D341Med (cell line): ENCODE data around the gene RLBP1.

Experiments
- DNase-seq: peaks from one replicate; pipeline ENCODE4 v3.0.0; 2012; ENCODE audit warnings: low spot score

Gene RLBP1

GRCh38 chr15:89205991-89206585 is 15.3 kb downstream of the RLBP1 start:
- DNase-seq: no peak

GRCh38 chr15:89203705-89204273 is 17.6 kb downstream of the RLBP1 start:
- no peak for DNase-seq

DNA sequence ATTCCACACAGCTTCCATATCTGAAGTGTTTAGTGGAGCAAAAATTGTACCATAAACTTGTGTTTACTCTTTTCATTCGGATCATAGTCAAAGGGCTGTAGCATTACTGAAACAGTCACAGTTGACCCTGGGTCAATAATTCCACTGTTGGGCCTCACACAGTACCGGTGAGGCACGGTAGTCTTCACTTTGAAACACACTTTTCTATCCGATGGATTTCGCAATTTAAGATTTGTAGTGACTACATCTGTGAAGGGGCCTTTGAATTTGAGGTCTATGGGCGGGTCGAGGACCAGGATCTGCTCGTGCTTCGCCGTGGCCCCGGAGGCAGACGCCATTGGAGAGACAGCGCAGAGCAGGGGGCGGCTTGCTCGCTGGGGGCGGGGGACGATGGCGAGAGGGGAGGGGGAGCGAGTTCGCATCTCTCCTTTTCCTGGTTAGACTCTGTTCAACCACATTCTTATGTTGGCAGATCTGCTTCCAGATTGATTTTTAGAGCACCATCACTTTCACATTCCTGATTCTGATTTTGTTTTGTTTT is 19.8 kb downstream of the RLBP1 start:
- no peak for DNase-seq

DNA sequence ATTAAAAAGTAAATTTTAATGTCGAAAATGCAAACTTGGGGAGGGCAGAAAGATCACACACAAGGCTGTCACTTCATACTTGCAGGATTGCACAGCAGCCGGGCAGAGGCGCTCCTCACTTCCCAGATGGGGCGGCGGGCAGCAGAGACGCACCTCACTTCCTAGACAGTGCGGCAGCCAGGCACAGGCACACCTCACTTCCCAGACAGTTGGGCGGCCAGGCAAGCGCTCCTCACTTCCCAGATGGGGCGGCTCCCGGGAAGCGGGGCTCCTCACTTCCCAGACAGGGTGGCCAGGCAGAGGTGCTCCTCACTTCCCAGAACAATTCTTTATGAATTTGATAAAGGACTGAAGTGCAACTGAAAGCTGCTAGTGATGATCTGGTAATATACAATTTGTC is 21.2 kb downstream of the RLBP1 start:
- no peak for DNase-seq

- DNase-seq: no peak
These were observed 21.6 kb downstream of the RLBP1 start for GRCh38 chr15:89199746-89200145.

DNA sequence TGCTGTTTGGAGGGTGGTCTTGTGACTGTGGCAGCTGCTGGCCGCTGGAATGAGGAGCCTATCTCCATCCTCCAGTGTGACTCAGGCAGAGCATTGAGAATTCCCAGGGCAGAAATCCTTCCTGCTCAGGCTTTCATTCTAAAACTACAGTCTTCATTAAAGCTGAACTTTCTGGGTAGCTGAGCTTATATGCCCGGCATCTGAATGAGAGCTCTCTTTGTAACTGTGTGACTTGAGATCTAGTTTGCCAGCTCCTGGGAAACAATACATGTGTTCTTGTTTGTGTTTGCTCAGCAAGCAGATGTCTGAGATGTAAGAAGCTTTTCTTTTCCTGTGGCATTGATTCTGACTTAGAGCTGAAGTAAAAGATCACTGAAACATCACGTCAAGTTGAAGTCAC is 22.4 kb downstream of the RLBP1 start:
- DNase-seq: no peak

DNA sequence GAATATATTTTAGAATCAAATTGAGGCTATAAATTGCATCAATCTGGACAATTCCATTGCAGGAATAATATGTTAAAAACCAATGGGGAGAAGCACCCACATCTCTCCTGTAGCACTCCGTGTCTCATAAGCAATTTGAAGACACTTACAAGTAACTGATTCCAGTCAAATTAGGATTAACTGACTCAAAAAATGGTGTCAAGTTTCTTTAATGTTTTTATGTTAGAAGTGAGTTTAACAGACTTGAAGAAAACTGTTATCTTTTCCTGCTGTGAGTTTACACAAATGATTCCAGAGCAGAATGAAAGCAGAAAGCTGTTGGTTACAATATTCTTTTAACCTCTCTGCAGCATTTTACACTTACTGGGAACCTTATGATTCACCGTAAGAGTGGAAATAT is 23.2 kb downstream of the RLBP1 start:
- no peak for DNase-seq

GRCh38 chr15:89197503-89197971 is 23.8 kb downstream of the RLBP1 start:
- no peak for DNase-seq

GRCh38 chr15:89196994-89197393 is 24.4 kb downstream of the RLBP1 start:
- DNase-seq: no peak

- no peak for DNase-seq
These were observed 25.1 kb downstream of the RLBP1 start for GRCh38 chr15:89196241-89196640.

GRCh38 chr15:89195836-89196235 is 25.5 kb downstream of the RLBP1 start:
- no peak for DNase-seq

DNA sequence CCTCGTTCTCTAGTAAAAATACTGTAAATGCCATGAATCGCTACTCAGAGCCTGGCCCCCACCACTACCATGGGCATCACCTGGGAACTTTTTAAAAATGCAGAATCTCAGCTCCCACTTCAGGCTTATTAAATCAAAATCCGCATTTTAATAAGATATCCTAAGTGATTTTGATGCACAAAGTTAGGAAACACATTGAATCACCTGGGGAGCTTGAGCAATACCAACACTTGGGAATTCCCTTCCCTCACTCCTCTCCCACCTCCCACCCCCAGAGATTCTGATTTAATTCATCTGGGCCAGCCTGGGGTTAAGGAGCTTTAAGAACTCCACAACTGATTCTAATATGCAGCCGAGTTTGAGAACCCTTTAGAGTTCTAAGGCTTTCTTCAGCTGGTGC is 26.8 kb downstream of the RLBP1 start:
- DNase-seq: no peak

GRCh38 chr15:89192766-89193165 is 28.6 kb downstream of the RLBP1 start:
- no peak for DNase-seq

DNA sequence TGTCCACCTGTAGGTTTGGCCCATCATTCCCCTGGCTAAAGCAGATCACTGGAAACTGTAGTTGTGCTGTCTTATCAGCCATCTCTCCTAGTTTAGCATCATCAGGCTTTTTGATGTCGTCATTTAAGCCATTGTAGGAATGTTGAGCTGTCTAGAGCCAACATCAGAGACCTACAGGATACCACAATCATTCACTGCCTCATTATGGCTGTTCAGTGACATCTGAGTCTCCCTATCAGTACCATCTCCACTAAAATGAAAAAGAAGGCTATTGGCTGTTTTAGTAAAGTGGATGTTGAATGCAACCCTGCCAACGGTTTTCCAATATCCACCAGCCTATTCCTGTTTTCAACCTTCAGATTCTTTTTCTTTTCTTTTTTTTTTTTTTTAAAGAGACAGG is 29.2 kb downstream of the RLBP1 start:
- no peak for DNase-seq

DNA sequence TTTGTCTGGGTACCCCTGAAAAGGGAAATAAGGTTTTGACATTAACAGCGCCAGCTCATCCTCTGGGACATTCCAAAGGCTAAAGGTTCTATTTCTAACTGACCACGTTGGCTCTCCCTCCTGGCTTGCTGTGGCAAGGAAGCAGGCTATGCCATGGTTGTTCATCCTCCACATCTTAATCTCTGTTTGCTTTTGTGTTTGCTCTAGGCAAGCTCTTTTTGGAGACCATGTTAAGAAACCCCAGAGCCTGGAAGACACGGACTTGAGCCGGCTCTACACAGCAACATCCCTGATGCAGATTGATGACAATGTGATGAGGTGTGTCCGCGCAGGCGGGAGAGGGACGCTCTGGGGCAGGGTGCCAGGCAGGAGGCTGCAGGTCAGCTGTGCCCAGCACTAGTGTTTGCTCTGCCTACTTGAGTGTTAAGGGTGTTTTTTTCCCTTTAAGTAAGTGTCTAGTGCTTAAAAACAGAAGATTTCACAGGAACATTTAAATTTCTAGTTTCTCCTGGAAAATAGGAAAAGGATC is 33.3 kb downstream of the RLBP1 start:
- DNase-seq: no peak

GRCh38 chr15:89187301-89187985 is 33.9 kb downstream of the RLBP1 start:
- DNase-seq: no peak

DNA sequence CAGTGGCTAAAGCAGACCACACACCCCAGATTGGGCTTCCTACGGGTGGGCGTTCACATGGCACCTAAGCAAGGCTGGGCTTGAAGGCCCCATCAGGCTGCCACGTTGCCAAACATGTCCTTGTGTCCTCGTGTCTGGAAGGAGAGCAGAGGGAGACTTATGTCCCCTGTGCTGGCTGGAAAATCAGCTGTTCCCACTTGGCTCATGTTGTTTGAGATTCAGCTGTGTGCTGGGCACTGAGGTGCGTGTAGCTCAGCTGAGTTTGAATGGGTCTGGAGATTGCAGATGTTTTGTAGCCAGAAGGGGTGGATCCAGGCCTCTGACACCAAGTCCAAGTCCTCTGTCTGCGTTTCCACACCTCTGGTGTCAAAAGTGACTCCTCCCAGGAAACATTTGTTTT is 34.6 kb downstream of the RLBP1 start:
- DNase-seq: no peak

- DNase-seq: no peak
These were observed 36.4 kb downstream of the RLBP1 start for GRCh38 chr15:89184886-89185526.

GRCh38 chr15:89184357-89184756 is 37.0 kb downstream of the RLBP1 start:
- DNase-seq: no peak

DNA sequence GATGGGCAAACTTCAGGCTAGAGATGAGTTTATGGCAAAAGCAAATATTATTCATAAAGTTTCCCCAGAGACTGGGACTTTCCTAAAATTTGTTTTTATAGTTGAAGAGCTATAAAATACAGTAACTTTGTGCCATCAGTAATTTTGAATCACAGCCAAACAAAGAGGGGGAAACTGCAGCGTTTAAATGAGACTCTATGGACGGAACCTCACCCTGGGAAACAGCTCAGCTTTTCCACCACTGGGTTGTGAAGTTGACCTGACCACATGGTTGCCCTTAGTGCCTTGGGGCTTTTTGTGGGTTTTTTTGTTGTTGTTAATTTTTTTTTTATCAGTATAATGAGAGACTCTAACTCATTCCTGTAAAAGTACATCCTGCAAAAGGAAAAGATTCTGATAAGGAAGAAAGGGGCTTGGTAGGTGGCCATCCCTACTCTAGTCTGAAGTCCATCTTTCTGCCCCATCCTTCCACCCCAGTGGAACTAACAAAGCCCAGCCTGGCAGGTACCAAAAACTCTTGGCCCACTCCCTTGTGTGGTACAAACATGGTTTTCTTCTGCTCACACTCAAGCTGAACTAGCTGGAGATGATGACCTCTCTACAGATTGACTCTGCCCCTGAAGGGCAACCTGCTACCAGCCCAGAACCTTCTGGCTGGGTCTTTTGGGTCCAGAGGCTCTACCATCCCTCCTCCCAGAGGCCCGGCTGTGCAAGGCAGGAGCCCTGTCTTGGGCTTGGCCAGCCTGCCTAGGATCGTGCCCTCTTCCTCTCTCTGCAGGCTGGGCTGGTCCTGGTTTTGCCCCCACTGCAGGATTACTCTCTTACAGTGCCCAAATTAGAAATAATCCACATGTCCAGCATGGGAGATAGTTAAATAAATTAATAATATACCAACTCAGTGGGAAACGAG is 41.2 kb downstream of the RLBP1 start:
- DNase-seq: no peak

DNA sequence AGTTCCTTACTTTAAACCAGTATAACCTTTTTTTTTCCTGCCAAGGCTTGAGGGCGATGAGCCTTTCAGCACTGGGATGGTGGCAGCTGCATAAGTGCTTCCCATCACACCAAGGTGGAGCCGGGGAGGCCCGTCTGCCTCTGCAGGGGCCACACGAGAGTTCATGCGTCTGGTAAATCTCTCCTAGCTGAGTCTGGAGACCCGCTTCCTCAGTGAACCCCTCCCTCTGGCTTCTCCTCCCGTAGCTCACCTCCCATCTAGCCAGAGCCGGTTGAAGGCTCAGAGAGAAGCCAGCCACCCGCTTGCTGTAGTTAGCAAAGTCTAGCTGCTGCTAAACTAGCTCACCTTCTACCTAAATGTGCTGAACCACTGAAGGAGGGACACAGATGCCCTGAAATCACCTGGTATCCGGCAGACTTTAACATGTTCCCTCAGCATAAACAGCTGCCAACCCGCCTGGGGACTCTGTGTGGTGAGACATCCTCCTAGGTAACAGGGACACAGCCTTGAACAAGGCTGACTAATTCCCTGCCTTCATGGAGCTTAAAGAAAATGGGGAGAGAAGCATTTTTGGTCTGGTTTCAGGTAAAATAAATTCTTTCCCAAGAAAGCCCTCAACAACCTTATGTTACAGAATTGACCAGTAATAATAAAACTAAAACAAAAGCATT is 42.9 kb downstream of the RLBP1 start:
- no peak for DNase-seq
